Endodermal cell (in vitro differentiated cells): ENCODE measurements around the gene CTIF. TPM values are rescaled to one million over a fixed set of nuclear protein-coding genes. Genes with fewer than 3 reads are reported as not detected.

ENCODE experiments used
- DNase-seq: peaks from one replicate; pipeline ENCODE4 v3.0.0-alpha.2; 2017
- H3K27ac ChIP-seq: 2 replicates; pipeline ENCODE4 v1.5.1; 2013; ENCODE audit warnings: mild to moderate bottlenecking, low read depth, low read length, moderate library complexity
- H3K27me3 ChIP-seq: 2 replicates; pipeline ENCODE4 v1.6.1; 2013; ENCODE audit warnings: mild to moderate bottlenecking, low read length, moderate library complexity; ENCODE audit not compliant: insufficient read depth, control insufficient read depth, poor library complexity, severe bottlenecking
- H3K36me3 ChIP-seq: 2 replicates; pipeline ENCODE4 v1.7.0; 2013; ENCODE audit warnings: mild to moderate bottlenecking, low read length, moderate library complexity; ENCODE audit not compliant: control insufficient read depth, insufficient read depth
- H3K4me1 ChIP-seq: one replicate; pipeline ENCODE4 v1.7.0; 2013; ENCODE audit warnings: low read length; ENCODE audit not compliant: control insufficient read depth, insufficient read depth
- H3K4me3 ChIP-seq: 2 replicates; pipeline ENCODE4 v1.5.1; 2013; ENCODE audit warnings: mild to moderate bottlenecking, low read length, moderate library complexity
- H3K9ac ChIP-seq: 2 replicates; pipeline ENCODE4 v1.6.1; 2013; ENCODE audit warnings: mild to moderate bottlenecking, low read length, moderate library complexity; ENCODE audit not compliant: poor library complexity, severe bottlenecking; ENCODE audit errors: extremely low read depth
- H3K9me3 ChIP-seq: 2 replicates; pipeline ENCODE4 v1.6.1; 2013; ENCODE audit warnings: mild to moderate bottlenecking, low read length, moderate library complexity; ENCODE audit not compliant: control insufficient read depth
- H3K27ac Mint-ChIP-seq: 2 replicates; pipeline ENCODE4 v1.8.0; 2020; ENCODE audit warnings: mixed read lengths
- H3K27me3 Mint-ChIP-seq: 2 replicates; pipeline ENCODE4 v1.8.0; 2021; ENCODE audit warnings: mild to moderate bottlenecking, mixed read lengths; ENCODE audit not compliant: insufficient read depth
- H3K36me3 Mint-ChIP-seq: 2 replicates; pipeline ENCODE4 v1.8.0; 2020; ENCODE audit warnings: low read depth, mixed read lengths
- H3K4me1 Mint-ChIP-seq: 2 replicates; pipeline ENCODE4 v1.8.0; 2020; ENCODE audit warnings: mixed read lengths
- H3K4me3 Mint-ChIP-seq: 2 replicates; pipeline ENCODE4 v1.8.0; 2020; ENCODE audit warnings: mild to moderate bottlenecking, moderate library complexity, mixed read lengths
- H3K9me3 Mint-ChIP-seq: 2 replicates; pipeline ENCODE4 v1.8.0; 2020; ENCODE audit warnings: mild to moderate bottlenecking, mixed read lengths
- CTCF ChIP-seq: fragments of 200-600 bp; sonication (generic); conservative IDR thresholded peaks from 2 replicates; pipeline ENCODE4 v1.5.0; 2021; ENCODE audit warnings: antibody characterized with exemption, mild to moderate bottlenecking
- WGBS, 2 experiments: methylation state at CpG; one replicate each; pipeline versions ENCODE4 v1.1.5 to v1.1.7; 2013; ENCODE audit warnings: missing lambda C conversion rate in 2 of 2, mixed read lengths in 1 of 2; ENCODE audit not compliant: insufficient coverage in 1 of 2, insufficient read length in 1 of 2; 5-methylcytosine and 5-hydroxymethylcytosine counted together
- total RNA-seq, 2 donors: library from RNA; stranded (reverse); fragmentation: NEBNext Ultra II Directional in 1 of 2; extraction: Animal tissue kit (Norgen Biotek cat#: 25700) in 1 of 2; gene quantifications; 2 replicates in 1 of 2; 3 replicates in 1 of 2; pipeline ENCODE4 v1.2.1, GENCODE V29; 2021

CTIF gene
- total RNA-seq, 2 donors from 2014 or later = 33.8 to 41.6 TPM

- DNase-seq = no peak
- H3K4me3 ChIP-seq = no peak overlapping the region
- H3K36me3 Mint-ChIP-seq = peaks cover 12% of the 10 kb centered on the region
- 84 to 91% methylated on average over 5 to 8 of the region's 8 CpGs for WGBS, 2 experiments
- peak overlapping the region; percentile 62 for H3K27ac Mint-ChIP-seq
- H3K27ac ChIP-seq = no peak overlapping the region
- H3K27me3 ChIP-seq = no peaks in the 10 kb centered on the region
- no peak overlapping the region for H3K9ac ChIP-seq
- no peaks in the 10 kb centered on the region for H3K4me1 ChIP-seq
- no peaks in the 10 kb centered on the region for H3K27me3 Mint-ChIP-seq
- H3K4me3 Mint-ChIP-seq = no peak overlapping the region
- TF ChIP-seq CTCF = no peak
- no peaks in the 10 kb centered on the region for H3K9me3 Mint-ChIP-seq
- H3K36me3 ChIP-seq = peaks cover 20% of the 10 kb centered on the region
- peaks cover 6% of the 10 kb centered on the region for H3K4me1 Mint-ChIP-seq
- H3K9me3 ChIP-seq = no peaks in the 10 kb centered on the region
Observed at GRCh38 chr18:48621240-48621639, 82.4 kb downstream of the CTIF start.

GRCh38 chr18:48621815-48622555, 83.2 kb downstream of the CTIF start:
- H3K36me3 Mint-ChIP-seq = peaks cover 12% of the 10 kb centered on the region
- Histone ChIP-seq H3K27ac (no peak overlapping the region), H3K9me3 (no peaks in the 10 kb centered on the region), H3K4me3 (no peak overlapping the region), H3K9ac (no peak overlapping the region), H3K4me1 (no peaks in the 10 kb centered on the region), H3K27me3 (no peaks in the 10 kb centered on the region), H3K36me3 (peaks cover 20% of the 10 kb centered on the region)
- 80 to 85% methylated on average over 5 to 11 of the region's 11 CpGs for WGBS, 2 experiments
- no peaks in the 10 kb centered on the region for H3K27me3 Mint-ChIP-seq
- no peak for DNase-seq
- H3K27ac Mint-ChIP-seq = peak overlapping the region; percentile 62
- TF ChIP-seq CTCF = no peak
- H3K9me3 Mint-ChIP-seq = no peaks in the 10 kb centered on the region
- H3K4me3 Mint-ChIP-seq = no peak overlapping the region
- peaks cover 6% of the 10 kb centered on the region for H3K4me1 Mint-ChIP-seq

- peaks cover 20% of the 10 kb centered on the region for H3K36me3 ChIP-seq
- Mint-ChIP-seq H3K36me3 (peaks cover 12% of the 10 kb centered on the region), H3K27me3 (no peaks in the 10 kb centered on the region), H3K9me3 (no peaks in the 10 kb centered on the region), H3K4me3 (no peak overlapping the region), H3K27ac (peak overlapping the region; percentile 21), H3K4me1 (peaks cover 8% of the 10 kb centered on the region)
- no peaks in the 10 kb centered on the region for H3K4me1 ChIP-seq
- no peak overlapping the region for H3K27ac ChIP-seq
- DNase-seq = peak; percentile 81
- no peaks in the 10 kb centered on the region for H3K9me3 ChIP-seq
- no peak overlapping the region for H3K9ac ChIP-seq
- no peak overlapping the region for H3K4me3 ChIP-seq
- TF ChIP-seq CTCF = no peak
- 80 to 86% methylated on average over 1 to 13 of the region's 13 CpGs for WGBS, 2 experiments
- no peaks in the 10 kb centered on the region for H3K27me3 ChIP-seq
Observed at GRCh38 chr18:48622911-48623431, 84.1 kb downstream of the CTIF start.
